ENCODE data around the gene R3HDM2. TPM values are rescaled to one million over a fixed set of nuclear protein-coding genes. Genes with fewer than 3 reads are reported as not detected.

Gene R3HDM2
- total RNA-seq, 1 experiment from 2014 or later: 64.8 TPM

GRCh38 chr12:57462251-57462911 lies 31.5 kb upstream of the R3HDM2 start:
- peak overlapping the region; percentile 67 for H3K27ac Mint-ChIP-seq (ENCODE audit: low read depth, unreplicated experiment)
- DNase-seq (ENCODE audit: unreplicated experiment): peak; percentile 92
- no peaks in the 10 kb centered on the region for H3K9me3 Mint-ChIP-seq (ENCODE audit: unreplicated experiment)
- ChIA-PET POLR2A (interaction anchor here (0.6 to 2.0 kb wide), 5 partner anchors 10 to 225 kb away, joined by 3 to 7 read pairs (median 3); no protein-coding TSS in a partner anchor), CTCF (interaction anchor here (0.6 to 6.6 kb wide), 24 partner anchors 9 to 413 kb away, joined by 3 to 59 read pairs (median 4); partner anchors contain the start of genes ARHGAP9, INHBC, INHBE and OS9)
- peak overlapping the region; percentile 70 for H3K4me3 Mint-ChIP-seq (ENCODE audit: unreplicated experiment)
- H3K36me3 Mint-ChIP-seq (ENCODE audit: insufficient read depth, unreplicated experiment): peaks cover 9% of the 10 kb centered on the region
- peaks cover 59% of the 10 kb centered on the region for H3K27me3 Mint-ChIP-seq (ENCODE audit: insufficient read depth, unreplicated experiment)
- no TSS peak for BruUV-seq (replicated peaks)
- TF ChIP-seq CTCF (IDR thresholded peaks at IDR 0.05; ENCODE audit: unreplicated experiment): peak; percentile 93
- intact Hi-C loops (cut with micrococcal nuclease): no loop called here
- peaks cover 25% of the 10 kb centered on the region for H3K4me1 Mint-ChIP-seq (ENCODE audit: insufficient read depth, unreplicated experiment)

- TF ChIP-seq CTCF (IDR thresholded peaks at IDR 0.05; ENCODE audit: unreplicated experiment): no peak
- peak overlapping the region; percentile 70 for H3K4me3 Mint-ChIP-seq (ENCODE audit: unreplicated experiment)
- peaks cover 54% of the 10 kb centered on the region for H3K27me3 Mint-ChIP-seq (ENCODE audit: insufficient read depth, unreplicated experiment)
- H3K9me3 Mint-ChIP-seq (ENCODE audit: unreplicated experiment): no peaks in the 10 kb centered on the region
- POLR2A ChIA-PET: interaction anchor here (0.7 to 2.0 kb wide), 4 partner anchors 10 to 224 kb away, joined by 3 to 7 read pairs (median 4); no protein-coding TSS in a partner anchor
- H3K4me1 Mint-ChIP-seq (ENCODE audit: insufficient read depth, unreplicated experiment): peaks cover 27% of the 10 kb centered on the region
- no peak overlapping the region for H3K27ac Mint-ChIP-seq (ENCODE audit: low read depth, unreplicated experiment)
- BruUV-seq (replicated peaks): no TSS peak
- intact Hi-C loops (cut with micrococcal nuclease): no loop called here
- peaks cover 9% of the 10 kb centered on the region for H3K36me3 Mint-ChIP-seq (ENCODE audit: insufficient read depth, unreplicated experiment)
- CTCF ChIA-PET: interaction anchor here (0.5 to 6.6 kb wide), 17 partner anchors 9 to 446 kb away, joined by 3 to 59 read pairs (median 4); partner anchors contain the start of genes ARHGAP9, INHBE and OS9
- DNase-seq (ENCODE audit: unreplicated experiment): no peak
These were observed 31.0 kb upstream of the R3HDM2 start for GRCh38 chr12:57461917-57462250.

- peak; percentile 33 for DNase-seq (ENCODE audit: unreplicated experiment)
- CTCF ChIA-PET: interaction anchor here (0.5 to 6.6 kb wide), 9 partner anchors 8 to 446 kb away, joined by 3 to 59 read pairs (median 4); partner anchors contain the start of gene INHBE
- no peak for TF ChIP-seq CTCF (IDR thresholded peaks at IDR 0.05; ENCODE audit: unreplicated experiment)
- Mint-ChIP-seq H3K9me3 (ENCODE audit: unreplicated experiment) (no peaks in the 10 kb centered on the region), H3K27ac (ENCODE audit: low read depth, unreplicated experiment) (no peak overlapping the region), H3K4me3 (ENCODE audit: unreplicated experiment) (peak overlapping the region; percentile 70), H3K4me1 (ENCODE audit: insufficient read depth, unreplicated experiment) (peaks cover 32% of the 10 kb centered on the region), H3K27me3 (ENCODE audit: insufficient read depth, unreplicated experiment) (peaks cover 49% of the 10 kb centered on the region), H3K36me3 (ENCODE audit: insufficient read depth, unreplicated experiment) (peaks cover 9% of the 10 kb centered on the region)
- intact Hi-C loops (cut with micrococcal nuclease): no loop called here
- POLR2A ChIA-PET: interaction anchor here (0.7 to 2.0 kb wide), 3 partner anchors 55 to 224 kb away, joined by 3 to 7 read pairs (median 3); no protein-coding TSS in a partner anchor
- BruUV-seq (replicated peaks): no TSS peak
These were observed 30.6 kb upstream of the R3HDM2 start for GRCh38 chr12:57461276-57461916.

- no TSS peak for BruUV-seq (replicated peaks)
These were observed 30.0 kb upstream of the R3HDM2 start for GRCh38 chr12:57460841-57461275.

More at GRCh38 chr12:57460841-57461275, 30.0 kb upstream of the R3HDM2 start:
- ChIA-PET CTCF (interaction anchor here (1.1 to 6.6 kb wide), 4 partner anchors 8 to 183 kb away, joined by 3 to 59 read pairs (median 18); partner anchors contain the start of gene INHBE), POLR2A (no interaction called here)
- peaks cover 38% of the 10 kb centered on the region for H3K4me1 Mint-ChIP-seq (ENCODE audit: insufficient read depth, unreplicated experiment)
- TF ChIP-seq CTCF (IDR thresholded peaks at IDR 0.05; ENCODE audit: unreplicated experiment): no peak
- H3K36me3 Mint-ChIP-seq (ENCODE audit: insufficient read depth, unreplicated experiment): peaks cover 9% of the 10 kb centered on the region
- H3K27me3 Mint-ChIP-seq (ENCODE audit: insufficient read depth, unreplicated experiment): peaks cover 44% of the 10 kb centered on the region
- no peak for DNase-seq (ENCODE audit: unreplicated experiment)
- H3K4me3 Mint-ChIP-seq (ENCODE audit: unreplicated experiment): peak overlapping the region; percentile 70
- no peak overlapping the region for H3K27ac Mint-ChIP-seq (ENCODE audit: low read depth, unreplicated experiment)
- no peaks in the 10 kb centered on the region for H3K9me3 Mint-ChIP-seq (ENCODE audit: unreplicated experiment)
- intact Hi-C loops (cut with micrococcal nuclease): no loop called here
